HCT116 (cell line): ENCODE measurements around the gene RBM20. TPM values are rescaled to one million over a fixed set of nuclear protein-coding genes. Genes with fewer than 3 reads are reported as not detected.

Experiments
- ATAC-seq: fragments of 200-7000 bp; cut with Tn5 transposase; 2 replicates; pipeline ENCODE4 v1.9.1; 2020; ENCODE audit warnings: mild to moderate bottlenecking, moderate library complexity
- BruUV-seq: library from RNA; stranded (reverse); fragments of 400-500 nt; replicated peaks from 2 replicates; lab custom pipeline; 2021; lab: Mats Ljungman, UMichigan
- CTCF ChIA-PET: fragments of 300-600 bp; sonication (Branson Sonifier 250); formaldehyde crosslinking; loops from one replicate; lab custom pipeline; 2021; ENCODE audit warnings: antibody characterized with exemption; lab: Charles Lee
- POLR2A ChIA-PET: fragments of 300-600, 350-600 bp; sonication (Branson Sonifier 250); formaldehyde crosslinking; loops from one replicate; lab custom pipeline; 2021; ENCODE audit warnings: antibody characterized with exemption; lab: Charles Lee
- RAD21 ChIA-PET, 2 experiments: fragments of 300-600 bp; sonication (Branson Sonifier 250); formaldehyde crosslinking; loops; one replicate each; lab custom pipeline; 2023; ENCODE audit warnings: low total read pairs in 2 of 2; ENCODE audit not compliant: uncharacterized antibody in 2 of 2, unreplicated experiment in 2 of 2, low non-redundant PET in 1 of 2; lab: Charles Lee
- DNase-seq: peaks from one replicate; pipeline ENCODE4 v3.0.0-alpha.2; 2010; ENCODE audit warnings: low read depth, low spot score
- H2AFZ ChIP-seq: fragments of 200-600 bp; shearing (Covaris generic), sonication (generic); 2 replicates; pipeline ENCODE4 v1.6.1; 2017; ENCODE audit warnings: low read depth, mixed run types, mixed read lengths, antibody characterized with exemption, low read length; ENCODE audit not compliant: poor library complexity, severe bottlenecking
- H3K27ac ChIP-seq: 2 replicates; pipeline ENCODE4 v1.5.1; 2012; ENCODE audit warnings: low read depth, low read length
- H3K27me3 ChIP-seq: fragments of 200-600 bp; sonication (generic); 2 replicates; pipeline ENCODE4 v1.6.1; 2016; ENCODE audit warnings: mixed run types, low read length, mixed read lengths; ENCODE audit not compliant: insufficient read depth
- H3K36me3 ChIP-seq, 2 experiments: fragments of 200-500 bp in 1 of 2; fragments of 200-600 bp in 1 of 2; sonication (Bioruptor generic) in 1 of 2; sonication (generic) in 1 of 2; 2 replicates each; pipeline versions ENCODE4 v1.5.1 to v1.6.1; 2014 to 2016; ENCODE audit warnings: low read length in 2 of 2, inconsistent platforms in 1 of 2, mixed read lengths in 1 of 2, mixed run types in 1 of 2; ENCODE audit not compliant: insufficient read depth in 2 of 2, control insufficient read depth in 1 of 2
- H3K4me1 ChIP-seq, 2 experiments: fragments of 200-600 bp in 1 of 2; sonication (generic) in 1 of 2; 2 replicates each; pipeline versions ENCODE4 v1.5.1 to v1.6.1; 2012 to 2017; ENCODE audit warnings: low read length in 2 of 2, inconsistent platforms in 1 of 2, mild to moderate bottlenecking in 1 of 2, mixed read lengths in 1 of 2, mixed run types in 1 of 2, moderate library complexity in 1 of 2; ENCODE audit not compliant: insufficient read depth in 2 of 2, control insufficient read depth in 1 of 2
- H3K4me2 ChIP-seq: fragments of 200-600 bp; sonication (generic); 2 replicates; pipeline ENCODE4 v1.6.1; 2017; ENCODE audit warnings: mixed run types, low read length, mixed read lengths
- H3K4me3 ChIP-seq, 2 experiments: fragments of 200-600 bp in 1 of 2; sonication (generic) in 1 of 2; replicated peaks in 1 of 2; 2 replicates each; pipeline ENCODE4 v1.5.1; 2011 to 2016; ENCODE audit warnings: low read length in 2 of 2, control low read depth in 1 of 2, low read depth in 1 of 2, mild to moderate bottlenecking in 1 of 2, mixed read lengths in 1 of 2, mixed run types in 1 of 2
- H3K79me2 ChIP-seq: fragments of 200-600 bp; sonication (generic); 2 replicates; pipeline ENCODE4 v1.6.1; 2017; ENCODE audit warnings: mild to moderate bottlenecking, mixed run types, low read length, moderate library complexity, mixed read lengths; ENCODE audit not compliant: insufficient read depth
- H3K9ac ChIP-seq: fragments of 200-600 bp; sonication (generic); 2 replicates; pipeline ENCODE4 v1.6.1; 2016; ENCODE audit warnings: low read length, mixed read lengths
- H3K9me2 ChIP-seq: fragments of 200-600 bp; sonication (generic), shearing (Covaris generic); 2 replicates; pipeline ENCODE4 v1.6.1; 2017; ENCODE audit warnings: mixed run types, mild to moderate bottlenecking, moderate library complexity; ENCODE audit not compliant: insufficient read depth
- H3K9me3 ChIP-seq, 2 experiments: fragments of 200-500 bp in 1 of 2; fragments of 200-600 bp in 1 of 2; sonication (Bioruptor generic) in 1 of 2; sonication (generic) in 1 of 2; 2 replicates each; pipeline ENCODE4 v1.6.1; 2014 to 2017; ENCODE audit warnings: low read length in 2 of 2, mixed read lengths in 2 of 2, inconsistent platforms in 1 of 2, low read depth in 1 of 2, mild to moderate bottlenecking in 1 of 2, mixed run types in 1 of 2, moderate library complexity in 1 of 2; ENCODE audit not compliant: control insufficient read depth in 1 of 2, insufficient read depth in 1 of 2
- H4K20me1 ChIP-seq: fragments of 200-600 bp; sonication (generic), shearing (Covaris generic); 2 replicates; pipeline ENCODE4 v1.6.1; 2017; ENCODE audit warnings: mixed run types, mild to moderate bottlenecking, moderate library complexity; ENCODE audit not compliant: insufficient read depth
- CBX3 ChIP-seq: IDR thresholded peaks from 2 replicates; pipeline ENCODE4 v1.6.1; 2012; ENCODE audit warnings: low read depth
- CEBPB ChIP-seq: IDR thresholded peaks from 2 replicates; pipeline ENCODE4 v1.6.1; 2012; ENCODE audit warnings: low read depth
- CTCF ChIP-seq, 3 experiments: fragments of 200-600 bp in 1 of 3; sonication (generic) in 1 of 3; IDR thresholded peaks in 2 of 3; conservative IDR thresholded peaks in 1 of 3; 2 replicates each; pipeline ENCODE4 v1.5.1; 2012 to 2017; ENCODE audit warnings: low read depth in 2 of 3, low read length in 2 of 3, antibody characterized with exemption in 1 of 3, borderline replicate concordance in 1 of 3, control low read depth in 1 of 3, mild to moderate bottlenecking in 1 of 3, mixed read lengths in 1 of 3, mixed run types in 1 of 3, moderate library complexity in 1 of 3; ENCODE audit not compliant: insufficient read depth in 1 of 3
- EGR1 ChIP-seq: IDR thresholded peaks from 2 replicates; pipeline ENCODE4 v1.6.1; 2012; ENCODE audit warnings: low read depth
- EZH2phosphoT487 ChIP-seq: fragments of 200-600 bp; IDR thresholded peaks from 2 replicates; pipeline ENCODE4 v1.6.1; 2018; ENCODE audit warnings: antibody characterized with exemption, borderline replicate concordance
- MAX ChIP-seq: IDR thresholded peaks from 2 replicates; pipeline ENCODE4 v1.6.1; 2012
- POLR2A ChIP-seq: IDR thresholded peaks from 2 replicates; pipeline ENCODE4 v1.7.0; 2011; ENCODE audit warnings: borderline replicate concordance; ENCODE audit not compliant: insufficient read depth, insufficient read length; ENCODE audit errors: extremely low read depth
- POLR2AphosphoS5 ChIP-seq: IDR thresholded peaks from 2 replicates; pipeline ENCODE4 v1.6.1; 2011; ENCODE audit warnings: mild to moderate bottlenecking, low read depth, low read length, moderate library complexity
- RAD21 ChIP-seq: IDR thresholded peaks from 2 replicates; pipeline ENCODE4 v1.6.1; 2012; ENCODE audit warnings: low read depth, mild to moderate bottlenecking
- SP1 ChIP-seq: IDR thresholded peaks from 2 replicates; pipeline ENCODE4 v1.6.1; 2012; ENCODE audit warnings: low read depth
- SRF ChIP-seq: IDR thresholded peaks from 2 replicates; pipeline ENCODE4 v1.6.1; 2012; ENCODE audit warnings: low read depth
- YY1 ChIP-seq: IDR thresholded peaks from 2 replicates; pipeline ENCODE4 v1.6.1; 2011; ENCODE audit warnings: low read length, low read depth, moderate library complexity, mild to moderate bottlenecking; ENCODE audit not compliant: insufficient replicate concordance; ENCODE audit errors: extremely low read depth
- ZBTB33 ChIP-seq: IDR thresholded peaks from 2 replicates; pipeline ENCODE4 v1.6.1; 2011; ENCODE audit warnings: mild to moderate bottlenecking, low read length, moderate library complexity; ENCODE audit not compliant: insufficient replicate concordance; ENCODE audit errors: extremely low read depth
- intact Hi-C: fragments of 100-400 bp; cut with micrococcal nuclease; formaldehyde crosslinking; loops from 2 replicates; pipeline ENCODE4 v1.10.0; 2022
- total RNA-seq: library from RNA; stranded (reverse); gene quantifications from one replicate; pipeline ENCODE4 v1.2.1, GENCODE V29; 2021; ENCODE audit not compliant: unreplicated experiment

RBM20 gene
- total RNA-seq, 1 experiment from 2014 or later = 2.0 TPM

- TF ChIP-seq RAD21 = no peak
- no peak for TF ChIP-seq MAX
- no peak for TF ChIP-seq SRF
These were observed 992 bp upstream of the RBM20 start (continued) for GRCh38 chr10:110643035-110643652.

GRCh38 chr10:110644598-110645462, 694 bp downstream of the RBM20 start:
- Histone ChIP-seq H3K4me1 (peaks cover 22 to 39% of the 10 kb centered on the region in 2 experiments), H3K9me2 (no peaks in the 10 kb centered on the region), H3K9me3 (no peaks in the 10 kb centered on the region), H3K4me2 (peak overlapping the region; percentile 85), H3K79me2 (no peaks in the 10 kb centered on the region), H2AFZ (peak overlapping the region; percentile 79), H4K20me1 (no peaks in the 10 kb centered on the region), H3K27me3 (peaks cover 8% of the 10 kb centered on the region; the same call in 1 of the 2 replicates), H3K4me3 (peak overlapping the region; percentile 60 to 65), H3K27ac (no peak overlapping the region)
- DNase-seq (no peak), ATAC-seq (no peak)
- TSS peak; percentile 46 for BruUV-seq
- ChIA-PET CTCF (interaction anchor here (1.0 kb wide), 1 partner anchor 45 kb away, joined by 3 read pairs; no protein-coding TSS in a partner anchor), RAD21 (no interaction called here), POLR2A (interaction anchor here (1.0 kb wide), 1 partner anchor 27 kb away, joined by 3 read pairs; no protein-coding TSS in a partner anchor)
- TF ChIP-seq CEBPB = no peak
- no peak for TF ChIP-seq EGR1
- TF ChIP-seq CTCF (IDR thresholded peaks at IDR 0.05 in 2 of 3, conservative IDR thresholded peaks at IDR 0.05 in 1 of 3; ENCODE audit: borderline replicate concordance in 1 of 3, insufficient read depth in 1 of 3, low read depth in 2 of 3, low read length in 2 of 3) = no peak
- no peak for TF ChIP-seq ZBTB33
- TF ChIP-seq SP1 = no peak
- no peak for TF ChIP-seq YY1
- no peak for TF ChIP-seq MAX
- no peak for TF ChIP-seq SRF
- no peak for TF ChIP-seq CBX3
- no peak for TF ChIP-seq POLR2AphosphoS5
- TF ChIP-seq RAD21 = no peak
- TF ChIP-seq POLR2A = no peak
- no peak for TF ChIP-seq EZH2phosphoT487
- TF ChIP-seq, all 23 proteins: peak for 0
- intact Hi-C loops = no loop called here
- Histone ChIP-seq H3K36me3 (no peaks in the 10 kb centered on the region), H3K9ac (peak overlapping the region; percentile 54)
